SK-N-SH treated with all-trans-retinoic acid at 6 μM for 48 hours (cell line): ENCODE data around the gene XPC.

Experiments
- BACH2 ChIP-seq: fragments of 250-450 bp; sonication (Bioruptor Pico); IDR thresholded peaks from 2 replicates; pipeline ENCODE4 v1.9.0; 2021; ENCODE audit warnings: mild to moderate bottlenecking, borderline replicate concordance
- CSRNP3 ChIP-seq: fragments of 250-450 bp; sonication (Bioruptor Pico); IDR thresholded peaks from 2 replicates; pipeline ENCODE4 v1.5.1; 2021; ENCODE audit warnings: mild to moderate bottlenecking, moderate library complexity
- ESRRG ChIP-seq: fragments of 250-450 bp; sonication (Bioruptor Pico); IDR thresholded peaks from 2 replicates; pipeline ENCODE4 v1.6.1; 2021; ENCODE audit warnings: mild to moderate bottlenecking
- ZC3H10 ChIP-seq: fragments of 250-450 bp; sonication (Bioruptor Pico); IDR thresholded peaks from 2 replicates; pipeline ENCODE4 v1.5.1; 2021; ENCODE audit warnings: mild to moderate bottlenecking, moderate library complexity
- ZFP30 ChIP-seq: fragments of 450-650 bp; formaldehyde crosslinking; IDR thresholded peaks from 2 replicates; pipeline ENCODE4 v1.5.0; 2022; ENCODE audit warnings: mild to moderate bottlenecking, moderate library complexity

GRCh38 chr3:14178247-14179113 lies at the start of gene XPC, which contains the start of gene LSM3:
- TF ChIP-seq BACH2: no peak
- no peak for TF ChIP-seq ZFP30 (CRISPR knock-in tag)
- no peak for TF ChIP-seq CSRNP3 (CRISPR knock-in tag)
- TF ChIP-seq ZC3H10 (CRISPR knock-in tag): no peak
- TF ChIP-seq ESRRG (CRISPR knock-in tag): no peak
